ENCODE results near the gene NID1. TPM values are rescaled to one million over a fixed set of nuclear protein-coding genes. Genes with fewer than 3 reads are reported as not detected.
A peak's percentile ranks its signal among the peaks of the same experiment; 100 is the strongest.
"Not testable (repeated sequence)": the region's sequence is repeated elsewhere in the genome, so short reads cannot be mapped to it uniquely, and the experiment has no call there.

The NID1 gene
- total RNA-seq, 1 donor from 2014 or later, result 196 TPM

GRCh38 chr1:236095705-236096520 lies 31.0 kb upstream of the NID1 start:
- no peak for DNase-seq

GRCh38 chr1:236092899-236093298 lies 28.0 kb upstream of the NID1 start:
- no peak for DNase-seq

DNA sequence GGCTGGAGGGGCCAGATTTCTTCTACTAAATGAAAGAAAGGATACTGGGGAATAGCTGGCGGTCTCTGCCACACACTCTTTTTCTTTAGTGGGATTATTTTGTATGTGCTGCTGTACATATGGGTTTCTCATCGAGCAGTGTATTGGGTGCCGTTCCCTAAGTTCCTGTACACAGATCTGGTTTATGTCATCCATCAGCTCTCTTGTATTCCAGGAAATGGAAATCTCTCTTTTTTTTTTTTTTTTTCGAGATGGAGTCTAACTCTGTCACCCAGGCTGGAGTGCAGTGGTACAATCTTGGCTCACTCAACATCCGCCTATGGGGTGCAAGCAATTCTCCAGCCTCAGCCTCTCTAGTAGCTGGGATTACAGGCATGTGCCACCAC lies 27.0 kb upstream of the NID1 start:
- no peak for DNase-seq

GRCh38 chr1:236090741-236091147 lies 25.9 kb upstream of the NID1 start:
- no peak for DNase-seq

GRCh38 chr1:236089046-236089773 lies 24.3 kb upstream of the NID1 start:
- peak; percentile 35 for DNase-seq

DNA sequence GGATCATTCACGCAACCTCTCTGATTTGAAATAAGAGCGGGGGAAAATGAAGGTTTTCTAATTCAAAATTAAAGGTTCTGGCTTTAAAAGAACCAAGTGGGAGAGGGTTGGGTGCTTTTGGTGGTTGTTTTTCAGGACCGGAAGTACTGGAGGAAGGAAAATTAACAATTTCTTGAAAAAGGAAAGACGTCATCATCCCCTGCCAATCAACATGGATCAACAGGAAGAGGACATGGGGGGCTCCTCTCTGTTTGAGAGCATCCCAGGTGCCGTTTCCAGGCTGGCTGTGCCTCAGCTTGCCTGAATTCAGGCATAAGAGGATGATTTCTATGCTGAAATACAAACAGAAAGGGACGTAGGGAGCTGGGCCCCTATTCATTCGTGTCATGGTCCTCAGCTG lies 21.6 kb upstream of the NID1 start:
- no peak for DNase-seq

DNA sequence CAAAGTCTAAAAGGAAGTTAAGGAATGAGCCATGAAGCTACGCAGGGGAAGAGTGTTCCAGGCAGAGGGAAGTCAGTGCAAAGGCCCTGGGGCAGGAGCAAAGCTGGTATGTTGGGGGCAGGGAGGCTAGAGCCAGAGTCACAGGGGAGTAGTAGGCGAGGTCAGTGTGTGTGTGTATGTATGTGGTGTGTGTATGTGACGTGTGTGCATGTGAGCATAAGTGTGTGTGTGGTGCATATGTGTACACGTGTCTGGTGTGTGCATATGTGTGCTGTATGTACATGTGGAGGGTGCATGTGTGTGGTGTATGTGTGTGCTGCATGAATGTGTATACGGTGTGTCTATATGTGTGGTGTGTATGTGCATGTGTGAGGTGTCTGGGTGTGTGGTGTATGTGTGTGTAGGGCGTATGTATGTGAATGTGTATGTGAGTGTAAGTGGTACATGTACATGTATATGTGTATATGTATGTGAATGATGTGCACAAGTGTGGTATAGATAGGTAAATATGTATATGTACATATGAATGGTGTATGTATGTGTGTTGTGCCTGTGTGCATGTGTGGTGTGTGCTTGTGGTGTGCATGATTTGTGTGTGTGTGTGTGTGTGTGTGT lies 20.8 kb upstream of the NID1 start:
- DNase-seq, result no peak

DNA sequence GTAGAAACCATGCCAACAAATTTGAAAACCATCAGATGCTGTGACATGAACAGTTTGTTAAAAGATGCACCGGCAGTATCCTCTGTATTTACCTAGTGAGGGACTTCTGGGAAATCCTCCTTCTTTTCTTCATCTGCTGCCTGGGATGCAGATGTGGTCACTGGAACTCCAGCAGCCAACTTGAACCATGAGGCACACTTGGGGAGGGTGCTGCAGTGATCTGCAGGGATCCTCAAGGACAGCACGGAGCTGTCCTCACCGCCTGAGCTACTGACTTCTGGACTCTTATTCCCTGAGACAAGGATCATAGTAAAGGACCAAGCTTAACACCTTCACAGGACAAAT lies 19.5 kb upstream of the NID1 start:
- no peak for DNase-seq

- DNase-seq, result peak; percentile 24
Measured at GRCh38 chr1:236083650-236084385, 18.9 kb upstream of the NID1 start.

- no peak for DNase-seq
Measured at GRCh38 chr1:236082526-236082925, 17.6 kb upstream of the NID1 start.

GRCh38 chr1:236081546-236082227 lies 16.8 kb upstream of the NID1 start:
- no peak for DNase-seq

GRCh38 chr1:236079703-236080102 lies 14.8 kb upstream of the NID1 start:
- DNase-seq, result no peak

DNA sequence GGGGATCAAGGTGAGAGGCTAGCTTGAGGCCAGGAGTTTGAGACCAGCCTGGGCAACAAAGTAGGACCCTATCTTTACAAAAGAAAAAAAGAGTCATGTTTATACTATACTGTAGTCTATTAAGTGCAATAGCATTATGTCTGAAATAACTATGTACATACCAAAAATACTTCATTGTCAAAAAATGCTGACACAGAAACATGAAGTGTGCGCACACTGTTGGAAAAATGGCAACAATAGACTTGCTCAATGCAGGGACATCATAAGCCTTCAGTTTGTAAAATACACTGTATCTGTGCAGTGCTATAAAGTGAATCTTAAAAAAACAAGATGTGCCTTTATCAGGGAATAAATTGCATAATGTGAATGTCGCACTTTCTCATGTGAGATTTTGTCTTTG lies 14.1 kb upstream of the NID1 start:
- DNase-seq, result no peak

DNA sequence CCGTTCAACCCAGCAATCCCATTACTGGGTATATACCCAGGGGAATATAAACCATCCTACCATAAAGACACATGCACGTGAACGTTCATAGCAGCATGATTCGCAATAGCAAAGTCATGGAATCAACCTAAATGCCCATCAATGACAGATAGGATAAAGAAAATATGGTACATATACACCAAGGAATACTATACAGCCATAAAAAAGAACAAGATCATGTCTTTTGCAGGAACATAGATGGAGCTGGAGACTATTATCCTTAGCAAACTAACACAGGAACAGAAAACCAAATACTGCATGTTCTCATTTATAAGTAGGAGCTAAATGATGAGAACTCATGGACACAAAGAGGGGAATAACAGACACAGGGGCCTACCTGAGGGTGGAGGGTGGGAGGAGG lies 13.2 kb upstream of the NID1 start:
- not testable (repeated sequence) for DNase-seq

GRCh38 chr1:236075848-236076247 lies 11.0 kb upstream of the NID1 start:
- no peak for DNase-seq

- no peak for DNase-seq
Measured at GRCh38 chr1:236073307-236073897, 8.5 kb upstream of the NID1 start.

- no peak for DNase-seq
Measured at GRCh38 chr1:236072001-236072400, 7.1 kb upstream of the NID1 start.

- DNase-seq, result no peak
Measured at GRCh38 chr1:236070753-236071152, 5.9 kb upstream of the NID1 start.

DNA sequence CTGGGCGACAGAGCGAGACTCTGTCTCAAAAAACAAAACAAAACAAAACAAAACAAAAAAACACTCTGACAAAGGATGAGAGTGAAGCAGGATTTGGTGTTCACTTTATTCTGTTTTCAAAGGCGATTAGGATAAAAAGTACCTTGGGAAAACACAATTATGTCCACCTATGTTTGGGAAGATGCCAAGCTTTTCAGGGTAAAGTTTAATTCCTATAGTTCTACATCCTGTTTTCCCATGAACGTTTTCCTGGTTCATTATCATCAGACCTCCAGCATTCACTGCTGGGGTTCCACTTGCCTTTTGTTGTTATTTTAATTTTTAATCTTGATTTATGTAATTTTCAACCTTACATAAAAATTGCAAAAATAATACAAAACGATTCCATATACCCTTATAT lies 4.9 kb upstream of the NID1 start:
- peak; percentile 53 for DNase-seq

DNA sequence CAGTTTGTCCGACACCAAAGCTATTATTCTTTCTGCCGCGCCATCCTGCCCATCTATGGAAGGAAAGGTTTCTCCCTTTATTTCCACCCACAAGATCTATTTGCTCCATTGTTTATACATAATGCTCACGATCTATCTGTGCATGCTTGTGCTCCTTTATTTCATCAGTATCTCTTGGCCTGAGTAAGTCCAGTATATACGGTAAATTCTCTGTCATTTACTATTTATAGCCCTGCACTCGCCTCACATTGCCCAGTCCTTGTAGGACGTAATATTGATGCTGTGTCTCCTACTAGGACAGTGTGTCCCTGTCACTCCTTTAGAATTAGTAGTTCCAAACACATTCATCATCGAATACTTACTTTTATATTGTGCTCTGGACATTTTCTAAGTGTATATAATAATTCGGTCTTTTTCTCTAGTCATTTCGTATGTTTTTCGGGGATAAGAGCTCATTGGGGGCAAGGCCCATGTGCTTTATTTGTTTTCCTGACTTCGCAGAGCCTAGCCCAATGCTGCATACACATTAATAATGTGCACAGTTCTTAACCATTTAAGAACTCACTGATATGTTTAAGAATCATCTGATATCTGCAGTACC lies 3.1 kb upstream of the NID1 start:
- DNase-seq, result peak; percentile 44

DNA sequence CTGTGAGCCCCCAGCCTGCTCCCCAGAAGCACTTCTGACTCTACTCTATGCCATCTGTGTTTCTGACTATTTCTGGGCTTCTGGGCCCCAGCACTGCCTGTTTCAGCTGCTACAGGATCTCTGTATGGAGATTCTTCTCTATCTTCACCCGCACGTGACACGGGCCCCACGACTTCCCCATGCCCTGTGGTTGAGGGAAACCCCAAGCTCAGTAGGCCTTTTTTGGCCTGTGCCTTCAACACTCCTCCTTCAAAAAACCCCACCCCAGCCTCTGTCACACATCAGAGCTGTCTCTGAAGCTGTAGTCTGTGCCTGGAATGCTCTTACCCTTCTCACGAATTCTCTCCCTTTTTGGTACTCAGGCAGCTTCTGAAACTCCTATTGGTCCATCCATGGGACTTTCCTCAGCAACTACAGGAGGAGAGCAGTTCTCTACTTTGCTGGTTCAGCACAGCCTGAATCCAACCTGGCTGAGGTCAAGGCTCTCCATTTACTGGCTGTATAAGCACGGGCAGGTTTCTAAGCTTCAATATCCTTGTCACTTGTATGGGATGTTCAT lies 2.0 kb upstream of the NID1 start:
- DNase-seq, result no peak
